GM21381 (cell line): ENCODE measurements around the gene CATSPER4.

ENCODE experiments used
- ATAC-seq: cut with Tn5 transposase; IDR thresholded peaks from one replicate; pipeline ENCODE4 v1.9.1; 2021; ENCODE audit warnings: mild to moderate bottlenecking, moderate library complexity; ENCODE audit not compliant: unreplicated experiment

CATSPER4 gene

DNA sequence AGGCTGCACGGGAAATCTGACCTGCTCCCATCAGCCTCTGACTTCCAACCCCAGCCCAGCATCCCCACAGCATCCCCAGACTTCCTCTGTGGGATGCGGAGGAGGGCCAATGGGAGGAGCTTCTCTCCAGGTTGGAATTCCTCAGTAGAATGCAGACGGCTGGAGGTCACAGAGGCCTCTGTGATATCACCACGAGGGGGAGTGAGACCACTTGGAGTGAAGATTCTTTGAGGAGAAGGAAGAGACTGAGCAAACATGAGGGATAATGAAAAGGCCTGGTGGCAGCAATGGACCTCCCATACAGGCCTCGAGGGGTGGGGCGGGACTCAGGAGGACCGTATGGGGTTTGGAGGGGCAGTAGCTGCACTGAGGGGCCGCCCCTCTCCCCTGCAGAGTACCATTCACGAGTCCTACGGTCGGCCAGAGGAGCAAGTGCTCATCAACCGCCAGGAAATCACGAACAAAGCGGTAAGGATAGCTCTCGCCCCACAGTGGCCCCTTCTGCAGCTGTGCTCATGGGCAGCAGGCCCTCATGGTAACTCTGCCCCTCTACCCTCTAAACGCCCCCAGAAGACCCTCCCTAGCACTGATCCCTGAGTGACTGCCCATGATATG, at the start of gene CATSPER4:
Gene CATSPER4, plus strand, starts transcription at position 230 of the 615 bp plus-strand sequence. Its CDS starts 26 bp downstream, at position 256.
- ATAC-seq: no peak

DNA sequence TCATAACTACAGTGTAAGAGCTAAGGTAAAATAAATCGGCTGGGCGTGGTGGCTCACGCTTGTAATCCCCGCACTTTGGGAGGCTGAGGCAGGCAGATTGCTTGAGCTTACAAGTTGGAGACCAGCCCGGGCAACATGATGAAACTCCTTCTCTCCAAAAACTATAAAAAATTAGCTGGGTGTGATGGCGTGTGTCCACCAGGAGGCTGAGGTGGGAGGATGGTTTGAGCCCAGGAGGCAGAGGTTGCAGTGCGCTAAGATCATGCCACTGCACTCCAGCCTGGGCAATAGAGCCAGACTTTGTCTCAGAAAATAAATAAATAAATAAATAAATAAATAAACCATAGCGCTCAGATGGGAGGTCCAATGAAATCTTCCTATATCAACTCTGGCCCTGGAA, 48.2 kb upstream of the CATSPER4 start:
- ATAC-seq: no peak

- ATAC-seq: no peak
Measured at GRCh38 chr1:26145041-26145959, 45.1 kb upstream of the CATSPER4 start.

GRCh38 chr1:26145960-26146294, 44.5 kb upstream of the CATSPER4 start:
- no peak for ATAC-seq

- no peak for ATAC-seq
Measured at GRCh38 chr1:26148887-26149286, 41.5 kb upstream of the CATSPER4 start.

DNA sequence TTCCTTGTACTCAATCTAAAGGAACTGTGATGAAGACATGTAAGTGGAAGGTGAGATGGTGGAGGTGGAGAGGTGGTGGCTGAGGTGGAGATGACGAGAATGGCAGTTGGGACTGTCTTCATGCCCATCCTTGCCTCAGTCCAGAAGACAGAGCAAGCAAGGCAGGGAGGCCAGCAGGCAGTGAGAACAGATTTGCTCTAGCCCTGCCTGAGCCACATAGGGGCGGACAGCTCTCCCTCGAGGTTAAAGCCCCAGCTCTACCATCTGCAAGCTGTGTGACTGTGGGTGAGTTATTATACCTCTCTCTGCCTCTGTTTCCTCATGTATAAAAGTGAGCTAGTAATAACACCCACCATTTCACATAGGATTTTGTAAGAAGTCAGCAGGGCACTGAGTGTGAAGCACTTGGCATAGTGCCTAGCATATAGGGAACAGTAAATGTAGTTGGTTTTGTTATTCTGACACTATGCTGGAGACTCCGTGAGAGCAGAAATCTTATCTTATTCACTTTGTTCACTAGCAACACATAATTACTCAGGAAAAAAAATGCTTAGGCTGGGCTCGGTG, 36.4 kb upstream of the CATSPER4 start:
- no peak for ATAC-seq

GRCh38 chr1:26154750-26155149, 35.7 kb upstream of the CATSPER4 start:
- no peak for ATAC-seq

DNA sequence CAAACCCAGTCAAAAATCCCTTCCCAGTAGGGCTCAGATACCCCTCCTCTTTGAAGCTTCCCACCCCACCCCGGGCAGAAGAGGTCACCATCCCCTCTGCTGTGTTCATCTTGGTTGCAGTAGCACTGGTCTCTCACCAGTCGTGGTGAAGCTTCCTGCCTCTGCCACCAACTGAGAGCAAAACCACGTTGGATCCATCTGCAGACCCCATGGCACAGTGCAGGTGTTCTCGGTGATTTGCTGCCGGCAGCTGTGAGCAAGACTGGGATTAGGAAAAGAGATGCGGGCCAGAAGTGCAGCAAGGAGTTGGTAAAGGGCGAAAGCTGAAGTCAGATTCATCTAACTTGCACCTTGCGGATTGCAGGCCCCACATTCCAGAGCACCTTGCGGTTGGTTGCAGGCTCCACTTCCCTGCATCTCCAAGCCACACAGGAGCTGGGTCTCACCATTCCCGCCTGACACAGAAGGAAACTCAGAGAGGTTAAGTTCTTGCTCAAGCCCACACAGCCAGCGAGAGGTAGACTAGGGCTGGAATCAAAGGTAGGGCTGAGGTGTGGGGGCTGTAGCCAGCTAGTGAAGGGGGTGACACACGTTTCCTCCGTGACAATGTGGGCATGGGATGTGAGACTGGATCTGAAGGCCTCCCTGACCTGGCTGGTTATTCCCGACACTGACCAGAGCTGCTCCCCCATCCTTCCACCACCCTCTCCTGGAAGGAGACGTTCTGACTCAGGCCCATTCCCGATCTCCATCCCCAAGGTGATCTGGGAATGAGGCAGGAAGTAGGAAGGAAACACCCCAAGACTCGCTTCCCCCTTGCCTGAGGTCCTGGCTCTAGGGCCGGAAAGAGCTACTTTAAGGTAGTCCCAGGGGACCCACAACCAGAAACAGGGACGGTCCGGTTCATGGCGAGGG, 34.8 kb upstream of the CATSPER4 start:
- ATAC-seq: no peak

- no peak for ATAC-seq
Measured at GRCh38 chr1:26156285-26157038, 33.9 kb upstream of the CATSPER4 start.

GRCh38 chr1:26158271-26158907, 32.0 kb upstream of the CATSPER4 start:
- ATAC-seq: no peak

- no peak for ATAC-seq
Measured at GRCh38 chr1:26158908-26159742, 31.3 kb upstream of the CATSPER4 start, which contains the start of gene FAM110D. TSS of gene FAM110D (plus strand) at chr1:26159079. CDS start at chr1:26161292, 2,213 bp downstream.

DNA sequence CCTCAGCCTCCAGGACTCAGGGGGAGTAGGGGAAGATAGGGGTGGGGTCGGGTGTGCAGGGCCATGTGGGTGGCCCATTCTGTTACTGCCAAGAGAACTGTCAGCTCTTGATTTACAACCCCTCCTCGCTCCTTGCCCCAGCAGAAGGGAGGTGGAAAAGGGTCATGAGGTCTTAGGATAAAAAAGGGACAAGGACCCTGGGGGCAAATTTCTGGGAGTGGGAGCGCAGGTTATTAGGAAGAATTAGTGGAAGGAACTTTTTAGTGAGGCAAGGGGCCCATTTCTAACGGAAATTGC, 30.7 kb upstream of the CATSPER4 start:
- no peak for ATAC-seq

DNA sequence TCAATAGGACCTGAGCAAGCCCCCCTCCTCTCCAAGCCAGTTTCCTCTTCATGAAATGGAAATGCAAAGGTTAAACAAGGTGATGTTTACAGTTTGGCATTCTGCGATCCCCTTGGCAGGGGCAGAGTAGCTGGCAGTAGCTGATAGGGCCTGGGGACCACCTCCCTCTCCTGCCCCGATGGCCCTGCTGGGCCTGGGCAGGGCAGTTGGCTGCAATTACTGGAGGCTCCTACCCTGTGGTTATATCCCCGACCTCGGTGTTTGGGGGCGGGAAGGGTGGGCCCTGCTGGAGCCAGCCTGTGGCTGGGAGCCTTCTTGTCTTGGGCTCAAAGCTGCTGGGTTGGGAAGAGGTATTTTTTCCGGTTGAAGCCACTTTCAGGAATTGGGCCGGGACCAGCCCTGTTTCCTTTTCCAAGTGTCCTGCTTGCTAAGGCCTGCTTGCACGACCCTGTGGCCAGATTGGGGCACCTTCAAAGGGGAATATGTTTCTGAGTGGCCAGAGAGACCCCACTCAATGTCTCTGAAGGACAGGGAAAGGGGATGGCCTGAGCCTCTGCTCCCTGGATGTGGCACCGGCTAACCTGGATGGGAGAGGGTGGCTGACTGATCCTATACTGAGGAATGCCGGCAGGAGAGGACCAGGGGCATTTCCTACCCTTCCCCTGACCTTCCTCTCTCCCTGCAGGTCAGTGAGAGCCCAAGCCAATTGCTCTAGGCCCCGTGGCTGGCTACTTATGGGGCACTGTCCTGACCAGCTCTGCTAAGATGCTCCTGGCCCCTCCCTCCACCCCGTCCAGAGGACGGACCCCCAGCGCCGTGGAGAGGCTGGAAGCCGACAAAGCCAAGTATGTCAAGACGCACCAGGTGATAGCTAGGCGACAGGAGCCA, 29.6 kb upstream of the CATSPER4 start:
- ATAC-seq: no peak

- no peak for ATAC-seq
Measured at GRCh38 chr1:26161415-26162219, 28.8 kb upstream of the CATSPER4 start.

GRCh38 chr1:26162220-26162709, 28.1 kb upstream of the CATSPER4 start:
- no peak for ATAC-seq

DNA sequence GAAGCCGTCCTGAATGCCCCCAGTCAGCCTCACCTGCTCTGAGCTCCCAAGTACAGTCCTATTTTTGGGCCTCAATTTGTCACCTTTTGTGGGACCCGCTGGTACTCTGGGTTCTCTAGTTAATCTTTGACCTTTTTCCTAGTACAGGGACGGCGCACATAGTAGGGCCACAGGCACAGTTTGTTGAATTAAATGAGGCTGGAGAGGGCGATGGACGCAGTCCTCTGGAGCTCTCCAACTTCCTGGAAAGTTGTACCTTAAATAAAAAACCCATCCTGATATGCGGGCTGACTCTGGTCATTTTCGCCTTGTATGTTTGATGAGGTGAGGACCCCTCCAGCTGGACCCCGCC, 26.7 kb upstream of the CATSPER4 start:
- ATAC-seq: no peak
